Stomach (tissue), 4 donors: ENCODE measurements around the gene PRKCH.

Experiments
- CTCF ChIP-seq, 7 experiments: fragments of 450-650 bp in 4 of 7; fragments of 200-600 bp in 3 of 7; sonication (generic) in 3 of 7; IDR thresholded peaks; one replicate each; pipeline ENCODE4 v1.5.1; 2016 to 2019; ENCODE audit warnings: antibody characterized with exemption in 7 of 7, control low read depth in 2 of 7, mild to moderate bottlenecking in 1 of 7
- POLR2A ChIP-seq, 4 donors: fragments of 450-650 bp; IDR thresholded peaks; one replicate each; pipeline ENCODE4 v1.6.1; 2016; ENCODE audit warnings: antibody characterized with exemption in 4 of 4, control low read depth in 2 of 4, mild to moderate bottlenecking in 1 of 4, moderate library complexity in 1 of 4

- TF ChIP-seq POLR2A (IDR thresholded peaks at IDR 0.05) (no peak), CTCF (IDR thresholded peaks at IDR 0.05) (no peak)
Observed at GRCh38 chr14:61586544-61587055, 265.2 kb downstream of the PRKCH start.
